Retinal pigment epithelial cell (primary cell): ENCODE measurements around the gene NSMCE3.

Experiments used
- DNase-seq: peaks from one replicate; pipeline ENCODE4 v3.0.0-alpha.2; 2010; ENCODE audit warnings: low read depth
- H3K4me3 ChIP-seq: 2 replicates; pipeline ENCODE4 v1.5.1; 2011; ENCODE audit warnings: mild to moderate bottlenecking, low read length, control low read depth, moderate library complexity
- TF ChIP-seq, protein P1 (sequence below): conservative IDR thresholded peaks from 2 replicates; pipeline ENCODE4 v1.5.1; 2011; ENCODE audit warnings: low read depth, low read length, control low read depth, inconsistent platforms

NSMCE3 gene

DNA sequence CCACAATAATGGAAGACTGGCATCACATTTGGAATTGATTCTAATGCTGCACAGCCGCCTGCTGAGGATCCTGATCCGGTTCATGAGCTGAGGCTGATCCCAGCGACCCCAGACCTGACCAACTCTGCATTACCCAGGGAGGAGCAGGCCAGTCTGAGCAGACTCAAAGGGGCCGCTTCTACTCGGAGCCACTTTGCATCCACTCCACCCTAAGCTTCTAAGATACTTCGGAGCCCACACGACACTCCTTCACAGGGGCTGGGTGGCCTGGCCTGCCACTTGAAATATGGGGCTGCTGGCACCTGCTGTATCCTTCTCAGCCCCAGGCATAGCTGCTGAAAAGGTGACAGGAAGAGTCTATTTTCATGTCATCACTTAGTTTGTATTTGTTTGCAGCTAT lies 33.2 kb upstream of the NSMCE3 start:
- no peak for DNase-seq
- TF ChIP-seq, protein P1, sequence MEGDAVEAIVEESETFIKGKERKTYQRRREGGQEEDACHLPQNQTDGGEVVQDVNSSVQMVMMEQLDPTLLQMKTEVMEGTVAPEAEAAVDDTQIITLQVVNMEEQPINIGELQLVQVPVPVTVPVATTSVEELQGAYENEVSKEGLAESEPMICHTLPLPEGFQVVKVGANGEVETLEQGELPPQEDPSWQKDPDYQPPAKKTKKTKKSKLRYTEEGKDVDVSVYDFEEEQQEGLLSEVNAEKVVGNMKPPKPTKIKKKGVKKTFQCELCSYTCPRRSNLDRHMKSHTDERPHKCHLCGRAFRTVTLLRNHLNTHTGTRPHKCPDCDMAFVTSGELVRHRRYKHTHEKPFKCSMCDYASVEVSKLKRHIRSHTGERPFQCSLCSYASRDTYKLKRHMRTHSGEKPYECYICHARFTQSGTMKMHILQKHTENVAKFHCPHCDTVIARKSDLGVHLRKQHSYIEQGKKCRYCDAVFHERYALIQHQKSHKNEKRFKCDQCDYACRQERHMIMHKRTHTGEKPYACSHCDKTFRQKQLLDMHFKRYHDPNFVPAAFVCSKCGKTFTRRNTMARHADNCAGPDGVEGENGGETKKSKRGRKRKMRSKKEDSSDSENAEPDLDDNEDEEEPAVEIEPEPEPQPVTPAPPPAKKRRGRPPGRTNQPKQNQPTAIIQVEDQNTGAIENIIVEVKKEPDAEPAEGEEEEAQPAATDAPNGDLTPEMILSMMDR, result no peak
- no peak overlapping the region for H3K4me3 ChIP-seq

DNA sequence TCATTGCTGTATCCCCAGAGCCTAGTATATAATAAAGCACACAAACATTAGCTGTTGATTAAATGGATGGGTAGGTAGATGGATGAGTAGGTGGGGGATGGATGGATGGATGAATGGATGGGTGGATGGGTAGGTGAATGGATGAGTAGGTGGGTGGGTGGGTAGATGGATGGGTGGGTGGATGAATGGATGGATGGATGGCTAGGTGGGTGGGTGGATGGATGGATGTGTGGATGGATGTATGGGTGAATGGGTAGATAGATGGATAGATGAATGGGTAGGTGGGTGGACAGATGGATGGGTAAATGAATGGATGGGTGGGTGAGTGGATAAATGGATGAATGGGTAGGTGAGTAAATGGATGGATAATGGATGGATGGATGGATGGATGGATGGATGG lies 30.2 kb upstream of the NSMCE3 start:
- TF ChIP-seq, protein P1, result no peak
- H3K4me3 ChIP-seq, result no peak overlapping the region
- no peak for DNase-seq

DNA sequence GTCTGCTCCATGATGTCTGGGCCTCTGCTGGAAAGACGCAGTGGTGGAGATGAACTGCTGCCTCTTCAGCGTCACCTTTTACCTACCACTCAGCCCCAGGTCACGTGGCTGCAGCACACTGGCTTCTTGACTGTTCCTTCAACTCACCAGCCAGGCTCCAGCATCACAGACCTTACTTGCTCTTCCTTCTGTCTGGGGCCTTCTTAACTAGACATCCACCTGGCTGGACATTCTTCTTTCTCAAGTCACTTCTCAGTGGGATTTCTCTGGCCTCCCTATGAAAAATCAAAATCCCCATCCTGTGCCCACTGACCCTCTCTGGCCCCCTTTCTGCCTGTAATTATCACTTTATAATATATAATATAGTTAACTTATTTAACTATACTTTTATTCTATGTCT lies 29.7 kb upstream of the NSMCE3 start:
- DNase-seq, result no peak
- H3K4me3 ChIP-seq, result no peak overlapping the region
- TF ChIP-seq, protein P1, result no peak

DNA sequence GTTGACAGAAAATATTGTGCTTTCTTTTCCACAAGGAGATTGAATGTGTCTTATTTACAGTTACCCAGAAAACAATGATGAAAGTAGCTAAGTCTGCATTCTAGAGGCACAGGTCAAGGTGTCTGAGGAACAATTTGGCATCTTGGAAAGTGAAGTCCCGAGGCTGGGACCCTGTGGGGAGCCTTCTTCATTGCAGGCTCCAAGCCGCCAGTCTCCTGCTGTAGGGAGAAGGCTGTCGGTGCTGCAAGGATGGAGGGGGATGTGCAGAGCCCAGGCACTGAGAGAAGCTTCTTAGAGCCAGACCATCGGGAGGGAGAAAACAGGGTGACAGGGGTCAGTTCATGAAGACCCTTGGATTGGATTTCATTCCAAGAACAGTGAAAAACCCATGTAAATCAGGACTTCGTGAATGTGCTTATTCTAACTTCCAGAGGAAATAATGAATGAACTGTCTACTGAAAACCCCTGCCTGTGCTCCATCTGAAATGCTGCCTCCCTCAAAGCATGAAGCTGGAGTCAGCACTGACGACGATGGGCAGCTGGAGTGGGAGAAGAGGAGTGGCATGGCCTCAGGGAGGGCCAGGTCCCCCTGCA lies 25.2 kb upstream of the NSMCE3 start:
- DNase-seq, result no peak
- no peak overlapping the region for H3K4me3 ChIP-seq
- TF ChIP-seq, protein P1, result no peak

DNA sequence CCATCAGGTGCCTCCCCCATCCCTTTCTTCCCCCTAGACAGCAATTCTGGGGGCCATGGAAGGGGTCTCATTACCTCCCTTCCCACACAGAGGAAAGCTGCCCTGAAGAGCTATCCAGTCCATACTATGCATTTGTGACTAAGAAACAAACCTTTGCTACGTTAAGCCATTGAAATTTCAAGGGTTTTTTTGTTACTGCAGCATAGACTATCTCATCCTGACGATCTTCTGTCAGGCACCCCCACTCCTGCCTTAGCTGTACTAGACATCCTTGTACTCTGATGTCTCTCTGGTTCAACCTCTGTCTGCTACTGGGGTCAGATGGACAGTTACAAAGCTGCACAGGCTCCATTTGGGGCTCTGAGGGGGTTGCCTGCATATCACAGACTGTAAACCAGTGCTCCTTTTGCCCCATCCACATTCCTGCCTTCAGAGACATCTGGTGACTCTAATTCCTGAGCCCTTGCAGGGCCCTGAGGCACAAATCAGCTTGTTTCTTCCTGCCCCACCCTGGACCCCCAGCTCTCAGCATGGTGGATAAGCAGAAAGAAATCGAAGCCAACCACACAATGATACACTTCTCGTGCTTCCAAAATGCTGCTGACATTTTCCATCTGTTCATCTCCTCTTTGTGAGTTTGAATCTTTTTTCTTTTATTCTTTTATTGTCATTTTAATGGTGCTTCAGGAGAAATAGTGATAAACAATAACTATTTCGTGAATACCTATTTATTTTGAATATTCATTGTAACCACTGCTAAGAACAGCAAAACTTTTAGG lies 21.6 kb upstream of the NSMCE3 start:
- TF ChIP-seq, protein P1, result no peak
- no peak for DNase-seq
- H3K4me3 ChIP-seq, result no peak overlapping the region

DNA sequence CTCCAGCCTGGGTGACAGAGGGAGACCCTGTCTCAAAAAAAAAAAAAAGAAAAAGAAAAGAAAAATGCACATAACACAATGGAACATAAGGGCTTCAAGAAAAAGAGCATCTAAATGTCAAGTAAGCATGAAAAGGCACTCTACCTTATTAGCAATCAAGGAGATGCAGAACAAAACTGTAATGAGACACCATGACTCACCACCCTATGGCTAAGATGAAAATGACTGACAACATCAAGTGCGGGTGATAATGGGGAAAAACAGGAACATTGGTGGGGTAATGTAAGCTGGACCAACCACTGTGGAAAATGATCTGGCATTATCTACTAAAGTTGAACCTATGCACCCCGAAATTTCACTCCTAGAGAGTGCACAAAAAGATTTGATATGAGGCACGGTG lies 19.6 kb upstream of the NSMCE3 start:
- no peak for DNase-seq
- TF ChIP-seq, protein P1, result no peak
- no peak overlapping the region for H3K4me3 ChIP-seq

DNA sequence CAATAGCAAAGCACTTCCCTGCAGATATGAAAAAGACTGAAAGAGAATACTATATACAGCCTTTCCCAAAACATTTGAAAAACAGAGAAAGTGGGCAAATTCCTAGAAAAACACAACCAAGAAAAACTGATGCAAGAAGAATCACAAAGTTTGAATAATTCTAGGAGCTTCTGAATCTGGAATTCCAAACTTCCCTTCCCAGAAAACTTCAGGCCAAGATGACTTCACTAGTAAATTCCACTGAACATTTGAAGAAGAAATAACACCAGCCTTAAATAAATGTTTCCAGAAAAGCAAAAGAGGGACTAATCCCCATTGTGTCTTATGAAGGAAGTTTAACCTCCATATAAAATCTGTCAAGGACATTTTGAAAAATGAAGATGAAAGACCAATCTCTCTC lies 15.8 kb upstream of the NSMCE3 start:
- DNase-seq, result no peak
- TF ChIP-seq, protein P1, result no peak
- H3K4me3 ChIP-seq, result no peak overlapping the region
